ENCODE measurements around the gene UBE2E2.

- no peak for TF ChIP-seq EZH2phosphoT487 (IDR thresholded peaks at IDR 0.05; ENCODE audit: borderline replicate concordance)
- TF ChIP-seq CTCF (conservative IDR thresholded peaks at IDR 0.05; ENCODE audit: low read length) = no peak
These were observed 350.2 kb downstream of the UBE2E2 start for GRCh38 chr3:23553353-23553752.
